ENCODE data around the gene UBE2K. TPM values are rescaled to one million over a fixed set of nuclear protein-coding genes. Genes with fewer than 3 reads are reported as not detected.

The UBE2K gene
- total and polyA plus RNA-seq, 2 of the 13 experiments (the other 11 are each of a cell fraction or from before 2014, with no cell fraction given), result 36.2 to 81.0 TPM

DNA sequence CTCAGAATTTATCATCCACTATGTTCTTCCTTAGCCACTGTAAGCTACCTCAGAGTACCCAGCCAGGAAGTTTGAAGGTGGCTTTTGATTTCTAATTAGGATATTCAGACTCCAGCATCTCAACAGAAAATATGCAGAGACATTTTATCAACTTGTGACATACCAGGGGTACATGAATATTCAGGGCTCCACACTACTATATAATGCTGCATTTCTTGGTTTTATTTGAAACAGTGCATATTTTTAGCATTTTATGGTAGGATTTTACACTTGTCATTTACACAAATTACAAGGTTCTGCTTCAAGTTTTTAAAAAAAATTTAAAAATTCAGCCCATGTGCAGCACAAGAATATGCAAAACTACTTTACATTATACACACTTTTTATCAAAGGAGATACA, 124.7 kb downstream of the UBE2K start (continued):
- TF ChIP-seq, protein P1, sequence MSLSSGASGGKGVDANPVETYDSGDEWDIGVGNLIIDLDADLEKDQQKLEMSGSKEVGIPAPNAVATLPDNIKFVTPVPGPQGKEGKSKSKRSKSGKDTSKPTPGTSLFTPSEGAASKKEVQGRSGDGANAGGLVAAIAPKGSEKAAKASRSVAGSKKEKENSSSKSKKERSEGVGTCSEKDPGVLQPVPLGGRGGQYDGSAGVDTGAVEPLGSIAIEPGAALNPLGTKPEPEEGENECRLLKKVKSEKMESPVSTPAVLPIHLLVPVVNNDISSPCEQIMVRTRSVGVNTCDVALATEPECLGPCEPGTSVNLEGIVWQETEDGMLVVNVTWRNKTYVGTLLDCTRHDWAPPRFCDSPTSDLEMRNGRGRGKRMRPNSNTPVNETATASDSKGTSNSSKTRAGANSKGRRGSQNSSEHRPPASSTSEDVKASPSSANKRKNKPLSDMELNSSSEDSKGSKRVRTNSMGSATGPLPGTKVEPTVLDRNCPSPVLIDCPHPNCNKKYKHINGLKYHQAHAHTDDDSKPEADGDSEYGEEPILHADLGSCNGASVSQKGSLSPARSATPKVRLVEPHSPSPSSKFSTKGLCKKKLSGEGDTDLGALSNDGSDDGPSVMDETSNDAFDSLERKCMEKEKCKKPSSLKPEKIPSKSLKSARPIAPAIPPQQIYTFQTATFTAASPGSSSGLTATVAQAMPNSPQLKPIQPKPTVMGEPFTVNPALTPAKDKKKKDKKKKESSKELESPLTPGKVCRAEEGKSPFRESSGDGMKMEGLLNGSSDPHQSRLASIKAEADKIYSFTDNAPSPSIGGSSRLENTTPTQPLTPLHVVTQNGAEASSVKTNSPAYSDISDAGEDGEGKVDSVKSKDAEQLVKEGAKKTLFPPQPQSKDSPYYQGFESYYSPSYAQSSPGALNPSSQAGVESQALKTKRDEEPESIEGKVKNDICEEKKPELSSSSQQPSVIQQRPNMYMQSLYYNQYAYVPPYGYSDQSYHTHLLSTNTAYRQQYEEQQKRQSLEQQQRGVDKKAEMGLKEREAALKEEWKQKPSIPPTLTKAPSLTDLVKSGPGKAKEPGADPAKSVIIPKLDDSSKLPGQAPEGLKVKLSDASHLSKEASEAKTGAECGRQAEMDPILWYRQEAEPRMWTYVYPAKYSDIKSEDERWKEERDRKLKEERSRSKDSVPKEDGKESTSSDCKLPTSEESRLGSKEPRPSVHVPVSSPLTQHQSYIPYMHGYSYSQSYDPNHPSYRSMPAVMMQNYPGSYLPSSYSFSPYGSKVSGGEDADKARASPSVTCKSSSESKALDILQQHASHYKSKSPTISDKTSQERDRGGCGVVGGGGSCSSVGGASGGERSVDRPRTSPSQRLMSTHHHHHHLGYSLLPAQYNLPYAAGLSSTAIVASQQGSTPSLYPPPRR (CRISPR knock-in tag; IDR thresholded peaks at IDR 0.05; ENCODE audit: borderline replicate concordance), result no peak
- TF ChIP-seq MTA3 (CRISPR knock-in tag; IDR thresholded peaks at IDR 0.05) (no peak), HMG20A (CRISPR knock-in tag; IDR thresholded peaks at IDR 0.05; ENCODE audit: borderline replicate concordance) (no peak), PRMT3 (CRISPR knock-in tag; IDR thresholded peaks at IDR 0.05; ENCODE audit: borderline replicate concordance, low read depth) (no peak), NFIB (CRISPR knock-in tag; IDR thresholded peaks at IDR 0.05; ENCODE audit: borderline replicate concordance) (no peak), SALL1 (CRISPR knock-in tag; IDR thresholded peaks at IDR 0.05) (no peak), ZNF766 (CRISPR knock-in tag; IDR thresholded peaks at IDR 0.05; ENCODE audit: borderline replicate concordance) (no peak), FOXJ3 (CRISPR knock-in tag; IDR thresholded peaks at IDR 0.05; ENCODE audit: borderline replicate concordance) (no peak)
- TF ChIP-seq, protein P2, sequence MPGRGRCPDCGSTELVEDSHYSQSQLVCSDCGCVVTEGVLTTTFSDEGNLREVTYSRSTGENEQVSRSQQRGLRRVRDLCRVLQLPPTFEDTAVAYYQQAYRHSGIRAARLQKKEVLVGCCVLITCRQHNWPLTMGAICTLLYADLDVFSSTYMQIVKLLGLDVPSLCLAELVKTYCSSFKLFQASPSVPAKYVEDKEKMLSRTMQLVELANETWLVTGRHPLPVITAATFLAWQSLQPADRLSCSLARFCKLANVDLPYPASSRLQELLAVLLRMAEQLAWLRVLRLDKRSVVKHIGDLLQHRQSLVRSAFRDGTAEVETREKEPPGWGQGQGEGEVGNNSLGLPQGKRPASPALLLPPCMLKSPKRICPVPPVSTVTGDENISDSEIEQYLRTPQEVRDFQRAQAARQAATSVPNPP (CRISPR knock-in tag; IDR thresholded peaks at IDR 0.05), result no peak
- TF ChIP-seq, protein P3, sequence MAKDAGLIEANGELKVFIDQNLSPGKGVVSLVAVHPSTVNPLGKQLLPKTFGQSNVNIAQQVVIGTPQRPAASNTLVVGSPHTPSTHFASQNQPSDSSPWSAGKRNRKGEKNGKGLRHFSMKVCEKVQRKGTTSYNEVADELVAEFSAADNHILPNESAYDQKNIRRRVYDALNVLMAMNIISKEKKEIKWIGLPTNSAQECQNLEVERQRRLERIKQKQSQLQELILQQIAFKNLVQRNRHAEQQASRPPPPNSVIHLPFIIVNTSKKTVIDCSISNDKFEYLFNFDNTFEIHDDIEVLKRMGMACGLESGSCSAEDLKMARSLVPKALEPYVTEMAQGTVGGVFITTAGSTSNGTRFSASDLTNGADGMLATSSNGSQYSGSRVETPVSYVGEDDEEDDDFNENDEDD (CRISPR knock-in tag; IDR thresholded peaks at IDR 0.05; ENCODE audit: borderline replicate concordance), result no peak

Data from HepG2 (cell line).